H9 (cell line): ENCODE measurements around the gene C2CD2. TPM values are rescaled to one million over a fixed set of nuclear protein-coding genes. Genes with fewer than 3 reads are reported as not detected.

Experiments used
- DNase-seq: peaks from one replicate; pipeline ENCODE4 v3.0.0-alpha.2; 2017
- H2AFZ ChIP-seq: one replicate; pipeline ENCODE4 v1.6.1; 2013; ENCODE audit warnings: mild to moderate bottlenecking, low read length, control low read depth, moderate library complexity
- H2AK5ac ChIP-seq: 2 replicates; pipeline ENCODE4 v1.6.1; 2013; ENCODE audit warnings: low read length, control low read depth, mixed read lengths; ENCODE audit not compliant: insufficient read length
- H2BK120ac ChIP-seq: one replicate; pipeline ENCODE4 v1.6.1; 2013; ENCODE audit warnings: low read depth, mild to moderate bottlenecking, low read length, control low read depth, inconsistent platforms; ENCODE audit not compliant: poor library complexity, severe bottlenecking
- H2BK12ac ChIP-seq: 2 replicates; pipeline ENCODE4 v1.6.1; 2013; ENCODE audit warnings: low read length, control low read depth, mixed read lengths, low read depth; ENCODE audit not compliant: insufficient read length
- H2BK15ac ChIP-seq: 2 replicates; pipeline ENCODE4 v1.6.1; 2013; ENCODE audit warnings: low read depth, low read length, control low read depth
- H2BK20ac ChIP-seq: one replicate; pipeline ENCODE4 v1.6.1; 2013; ENCODE audit warnings: low read depth, mild to moderate bottlenecking, low read length, control low read depth, inconsistent platforms; ENCODE audit not compliant: poor library complexity, severe bottlenecking
- H2BK5ac ChIP-seq: 2 replicates; pipeline ENCODE4 v1.6.1; 2013; ENCODE audit warnings: low read length, control low read depth, mixed read lengths; ENCODE audit not compliant: insufficient read length
- H3K14ac ChIP-seq: 2 replicates; pipeline ENCODE4 v1.6.1; 2013; ENCODE audit warnings: low read length, control low read depth; ENCODE audit not compliant: insufficient read depth
- H3K18ac ChIP-seq: 2 replicates; pipeline ENCODE4 v1.6.1; 2013; ENCODE audit warnings: low read depth, mild to moderate bottlenecking, mixed read lengths, low read length, control low read depth; ENCODE audit not compliant: insufficient read length
- H3K23ac ChIP-seq: 2 replicates; pipeline ENCODE4 v1.6.1; 2013; ENCODE audit warnings: low read length, control low read depth, mixed read lengths, low read depth; ENCODE audit not compliant: insufficient read length
- H3K23me2 ChIP-seq: 2 replicates; pipeline ENCODE4 v1.6.1; 2013; ENCODE audit warnings: low read depth, mild to moderate bottlenecking, mixed read lengths, low read length, control low read depth; ENCODE audit not compliant: insufficient read length, poor library complexity, severe bottlenecking
- H3K27ac ChIP-seq: 2 replicates; pipeline ENCODE4 v1.5.1; 2013; ENCODE audit warnings: low read length, control low read depth, mixed read lengths, low read depth; ENCODE audit not compliant: insufficient read length
- H3K27me3 ChIP-seq: 2 replicates; pipeline ENCODE4 v1.6.1; 2013; ENCODE audit warnings: low read length, control low read depth, inconsistent platforms; ENCODE audit not compliant: insufficient read depth
- H3K4ac ChIP-seq: 2 replicates; pipeline ENCODE4 v1.6.1; 2013; ENCODE audit warnings: low read depth, mild to moderate bottlenecking, control low read depth, inconsistent platforms, low read length, moderate library complexity
- H3K4me1 ChIP-seq: 2 replicates; pipeline ENCODE4 v1.6.1; 2013; ENCODE audit warnings: low read length, control low read depth, inconsistent platforms; ENCODE audit not compliant: insufficient read depth
- H3K4me2 ChIP-seq: 2 replicates; pipeline ENCODE4 v1.6.1; 2013; ENCODE audit warnings: low read length, control low read depth, mixed read lengths; ENCODE audit not compliant: insufficient read length, insufficient read depth
- H3K56ac ChIP-seq: 2 replicates; pipeline ENCODE4 v1.6.1; 2013; ENCODE audit warnings: low read depth, mild to moderate bottlenecking, mixed read lengths, low read length, control low read depth; ENCODE audit not compliant: insufficient read length
- H3K79me1 ChIP-seq: 2 replicates; pipeline ENCODE4 v1.6.1; 2013; ENCODE audit warnings: low read depth, mild to moderate bottlenecking, moderate library complexity, low read length, control low read depth, inconsistent platforms; ENCODE audit not compliant: insufficient read depth, poor library complexity, severe bottlenecking
- H3K79me2 ChIP-seq: 2 replicates; pipeline ENCODE4 v1.6.1; 2013; ENCODE audit warnings: low read length, control low read depth, inconsistent platforms; ENCODE audit not compliant: insufficient read depth
- H3K9ac ChIP-seq: 2 replicates; pipeline ENCODE4 v1.6.1; 2013; ENCODE audit warnings: low read length, control low read depth, mixed read lengths; ENCODE audit not compliant: insufficient read length; ENCODE audit errors: extremely low read depth
- H3K9me3 ChIP-seq: one replicate; pipeline ENCODE4 v1.6.1; 2013; ENCODE audit warnings: low read depth, low read length, inconsistent platforms; ENCODE audit not compliant: control insufficient read depth
- H3T11ph ChIP-seq: one replicate; pipeline ENCODE4 v1.6.1; 2013; ENCODE audit warnings: mild to moderate bottlenecking, low read length, control low read depth, inconsistent platforms
- H4K20me1 ChIP-seq: one replicate; pipeline ENCODE4 v1.6.1; 2013; ENCODE audit not compliant: control insufficient read depth, insufficient read length, insufficient read depth
- H4K5ac ChIP-seq: 2 replicates; pipeline ENCODE4 v1.6.1; 2013; ENCODE audit warnings: low read depth, mild to moderate bottlenecking, mixed read lengths, low read length, control low read depth; ENCODE audit not compliant: insufficient read length
- H4K8ac ChIP-seq: replicated peaks from 2 replicates; pipeline ENCODE4 v1.6.1; 2013; ENCODE audit warnings: low read length, control low read depth, mixed read lengths, low read depth; ENCODE audit not compliant: insufficient read length
- H4K91ac ChIP-seq: 2 replicates; pipeline ENCODE4 v1.6.1; 2013; ENCODE audit warnings: low read depth, mild to moderate bottlenecking, moderate library complexity, mixed read lengths, low read length, control low read depth; ENCODE audit not compliant: insufficient read length
- H3K27ac Mint-ChIP-seq, 3 experiments: 2 replicates in 2 of 3; 3 replicates in 1 of 3; pipeline ENCODE4 v1.8.0; 2020 to 2021; ENCODE audit warnings: mixed read lengths in 3 of 3, mild to moderate bottlenecking in 1 of 3, moderate library complexity in 1 of 3
- H3K27me3 Mint-ChIP-seq: 2 replicates; pipeline ENCODE4 v1.8.0; 2021; ENCODE audit warnings: low read depth, mild to moderate bottlenecking, moderate library complexity, mixed read lengths
- H3K36me3 Mint-ChIP-seq, 3 experiments: 2 replicates in 2 of 3; 3 replicates in 1 of 3; pipeline ENCODE4 v1.8.0; 2020 to 2021; ENCODE audit warnings: low read depth in 3 of 3, mixed read lengths in 3 of 3; ENCODE audit not compliant: insufficient read depth in 1 of 3
- H3K4me1 Mint-ChIP-seq, 2 experiments: 2 replicates each; pipeline ENCODE4 v1.8.0; 2020; ENCODE audit warnings: mixed read lengths in 2 of 2
- H3K4me3 Mint-ChIP-seq, 2 experiments: 2 replicates in 1 of 2; 3 replicates in 1 of 2; pipeline ENCODE4 v1.8.0; 2020 to 2021; ENCODE audit warnings: mild to moderate bottlenecking in 2 of 2, mixed read lengths in 2 of 2, moderate library complexity in 1 of 2
- H3K9me3 Mint-ChIP-seq, 2 experiments: 2 replicates in 1 of 2; 3 replicates in 1 of 2; pipeline ENCODE4 v1.8.0; 2020; ENCODE audit warnings: mild to moderate bottlenecking in 2 of 2, mixed read lengths in 2 of 2, moderate library complexity in 1 of 2
- WGBS: extraction: QIAGEN DNeasy Blood & Tissue Kit; methylation state at CpG from one replicate; pipeline ENCODE4 v1.1.7; 2013; ENCODE audit warnings: missing lambda C conversion rate, low lambda C conversion rate, mixed read lengths; ENCODE audit not compliant: insufficient read length; ENCODE audit errors: extremely low coverage; 5-methylcytosine and 5-hydroxymethylcytosine counted together
- total RNA-seq: library from RNA; stranded (reverse); gene quantifications from 2 replicates; pipeline ENCODE4 v1.2.1, GENCODE V29; 2021
- TF ChIP-seq, protein P1 (sequence below): fragments of 200-600 bp; sonication (generic); conservative IDR thresholded peaks from 3 replicates; pipeline ENCODE4 v1.8.0; 2021; ENCODE audit warnings: antibody characterized with exemption, mild to moderate bottlenecking

The C2CD2 gene
- total RNA-seq, 1 experiment from 2014 or later = 14.6 TPM

- Histone ChIP-seq H3K79me1 (no peaks in the 10 kb centered on the region), H2AFZ (no peak overlapping the region), H3K9me3 (no peaks in the 10 kb centered on the region), H3K23ac (no peak overlapping the region), H4K91ac (no peak overlapping the region), H3K4me2 (no peak overlapping the region), H4K5ac (no peak overlapping the region), H3K9ac (no peak overlapping the region), H4K20me1 (no peaks in the 10 kb centered on the region), H3T11ph (no peak overlapping the region), H3K56ac (no peak overlapping the region), H3K18ac (no peak overlapping the region), H2BK12ac (no peak overlapping the region), H2BK20ac (no peak overlapping the region), H3K4me1 (no peaks in the 10 kb centered on the region), H2AK5ac (no peak overlapping the region), H3K27me3 (no peaks in the 10 kb centered on the region), H3K79me2 (no peaks in the 10 kb centered on the region; the same call in 1 of the 2 replicates), H4K8ac (no peak overlapping the region), H2BK15ac (no peak overlapping the region), H2BK120ac (no peak overlapping the region), H3K27ac (no peak overlapping the region), H3K14ac (no peak overlapping the region), H2BK5ac (no peak overlapping the region), H3K4ac (no peak overlapping the region), H3K23me2 (no peaks in the 10 kb centered on the region)
- Mint-ChIP-seq H3K4me3 (no peak overlapping the region), H3K36me3 (peaks cover 9 to 38% (median 27%) of the 10 kb centered on the region in 3 experiments), H3K27me3 (no peaks in the 10 kb centered on the region), H3K27ac (no peak overlapping the region; a peak in 1 of 7 replicates), H3K4me1 (peaks cover 8 to 13% of the 10 kb centered on the region in 2 experiments; a peak in 2 of 4 replicates), H3K9me3 (no peaks in the 10 kb centered on the region)
- no peak for DNase-seq
- WGBS = no CpG with 5 or more reads among the region's 27 CpGs
- TF ChIP-seq, protein P1, sequence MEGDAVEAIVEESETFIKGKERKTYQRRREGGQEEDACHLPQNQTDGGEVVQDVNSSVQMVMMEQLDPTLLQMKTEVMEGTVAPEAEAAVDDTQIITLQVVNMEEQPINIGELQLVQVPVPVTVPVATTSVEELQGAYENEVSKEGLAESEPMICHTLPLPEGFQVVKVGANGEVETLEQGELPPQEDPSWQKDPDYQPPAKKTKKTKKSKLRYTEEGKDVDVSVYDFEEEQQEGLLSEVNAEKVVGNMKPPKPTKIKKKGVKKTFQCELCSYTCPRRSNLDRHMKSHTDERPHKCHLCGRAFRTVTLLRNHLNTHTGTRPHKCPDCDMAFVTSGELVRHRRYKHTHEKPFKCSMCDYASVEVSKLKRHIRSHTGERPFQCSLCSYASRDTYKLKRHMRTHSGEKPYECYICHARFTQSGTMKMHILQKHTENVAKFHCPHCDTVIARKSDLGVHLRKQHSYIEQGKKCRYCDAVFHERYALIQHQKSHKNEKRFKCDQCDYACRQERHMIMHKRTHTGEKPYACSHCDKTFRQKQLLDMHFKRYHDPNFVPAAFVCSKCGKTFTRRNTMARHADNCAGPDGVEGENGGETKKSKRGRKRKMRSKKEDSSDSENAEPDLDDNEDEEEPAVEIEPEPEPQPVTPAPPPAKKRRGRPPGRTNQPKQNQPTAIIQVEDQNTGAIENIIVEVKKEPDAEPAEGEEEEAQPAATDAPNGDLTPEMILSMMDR = no peak
These were observed 95.1 kb downstream of the C2CD2 start for GRCh38 chr21:41858466-41859296.
